Gastroesophageal sphincter (tissue), 4 donors: ENCODE data around the gene UBA6. TPM values are rescaled to one million over a fixed set of nuclear protein-coding genes. Genes with fewer than 3 reads are reported as not detected.

Experiments used
- ATAC-seq: fragments of 150-250 bp; one replicate; pipeline ENCODE4 v1.9.1; 2016; ENCODE audit warnings: mild to moderate bottlenecking, moderate library complexity
- H3K27ac ChIP-seq, 4 donors: fragments of 200-600 bp; sonication (generic) in 3 of 4; 1 replicate in 3 of 4; 2 replicates in 1 of 4; pipeline ENCODE4 v1.5.1; 2016 to 2019
- H3K27me3 ChIP-seq: fragments of 200-600 bp; sonication (generic); one replicate; pipeline ENCODE4 v1.5.1; 2019
- H3K36me3 ChIP-seq, 2 donors: fragments of 200-600 bp; sonication (generic); one replicate each; pipeline ENCODE4 v1.5.1; 2019; ENCODE audit warnings: control low read depth in 1 of 2
- H3K4me1 ChIP-seq, 3 donors: fragments of 200-600 bp; sonication (generic); 1 replicate in 2 of 3; 2 replicates in 1 of 3; pipeline ENCODE4 v1.5.1; 2016 to 2019; ENCODE audit warnings: control low read depth in 2 of 3
- H3K4me3 ChIP-seq, 2 donors: fragments of 200-600 bp; sonication (generic); one replicate each; pipeline ENCODE4 v1.5.1; 2019; ENCODE audit warnings: mild to moderate bottlenecking in 1 of 2, moderate library complexity in 1 of 2
- H3K9me3 ChIP-seq, 3 donors: fragments of 200-600 bp; sonication (generic); one replicate each; pipeline ENCODE4 v1.5.1; 2017 to 2019; ENCODE audit warnings: control low read depth in 2 of 3
- EP300 ChIP-seq: sonication (generic); formaldehyde crosslinking; IDR thresholded peaks from one replicate; pipeline ENCODE4 v1.6.1; 2017; ENCODE audit warnings: antibody characterized with exemption, mild to moderate bottlenecking
- POLR2A ChIP-seq, 2 donors: fragments of 450-650 bp; IDR thresholded peaks; one replicate each; pipeline ENCODE4 v1.6.1; 2017; ENCODE audit warnings: antibody characterized with exemption in 2 of 2, mild to moderate bottlenecking in 2 of 2, moderate library complexity in 1 of 2
- POLR2AphosphoS5 ChIP-seq: sonication (generic); formaldehyde crosslinking; IDR thresholded peaks from one replicate; pipeline ENCODE4 v1.6.1; 2017; ENCODE audit warnings: antibody characterized with exemption
- WGBS, 2 donors: methylation state at CpG; one replicate each; pipeline ENCODE4 v1.1.5; 2018; ENCODE audit warnings: low coverage in 1 of 2; 5-methylcytosine and 5-hydroxymethylcytosine counted together
- total RNA-seq, 4 donors: library from RNA; depleted of rRNA; stranded (reverse); fragments of >200 nt; gene quantifications; one replicate each; pipeline ENCODE4 v1.1.0, GENCODE V29; 2016
- TF ChIP-seq, protein P1 (sequence below), 4 experiments: fragments of 200-600 bp in 2 of 4; fragments of 450-650 bp in 2 of 4; sonication (generic) in 1 of 4; IDR thresholded peaks; one replicate each; pipeline ENCODE4 v1.5.1; 2017 to 2019; ENCODE audit warnings: antibody characterized with exemption in 4 of 4, mild to moderate bottlenecking in 2 of 4, moderate library complexity in 2 of 4

Gene UBA6
- total RNA-seq, 4 donors from 2014 or later: 29.9 to 87.6 (median 46.7) TPM

DNA sequence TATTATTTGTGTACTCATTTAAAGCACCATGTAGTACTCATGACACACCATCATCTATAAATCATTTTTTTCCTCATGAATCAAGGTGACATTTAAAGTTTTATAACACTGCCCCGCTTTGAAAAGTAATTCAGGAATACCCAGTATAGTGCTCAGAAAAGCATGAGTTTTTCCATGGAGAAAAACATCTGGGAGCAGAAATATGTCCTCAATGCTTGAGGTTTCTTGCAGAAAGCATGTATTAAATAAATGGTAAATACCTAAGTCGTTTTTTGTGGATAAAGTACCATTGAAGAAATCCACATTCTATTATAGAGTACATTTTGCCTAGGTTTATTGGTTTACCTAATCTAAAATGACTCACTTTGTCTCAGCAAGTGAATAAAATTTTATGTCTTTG lies 66.2 kb downstream of the UBA6 start:
- Histone ChIP-seq H3K9me3 (no peaks in the 10 kb centered on the region), H3K4me3 (no peak overlapping the region), H3K4me1 (no peaks in the 10 kb centered on the region), H3K36me3 (peaks cover 5 to 84% of the 10 kb centered on the region in 2 donors), H3K27ac (no peak overlapping the region), H3K27me3 (no peaks in the 10 kb centered on the region)
- no peak for ATAC-seq
- WGBS, 2 donors: 84 to 100% methylated on average over 2 of the region's 2 CpGs
- no peak for TF ChIP-seq EP300
- TF ChIP-seq, protein P1, sequence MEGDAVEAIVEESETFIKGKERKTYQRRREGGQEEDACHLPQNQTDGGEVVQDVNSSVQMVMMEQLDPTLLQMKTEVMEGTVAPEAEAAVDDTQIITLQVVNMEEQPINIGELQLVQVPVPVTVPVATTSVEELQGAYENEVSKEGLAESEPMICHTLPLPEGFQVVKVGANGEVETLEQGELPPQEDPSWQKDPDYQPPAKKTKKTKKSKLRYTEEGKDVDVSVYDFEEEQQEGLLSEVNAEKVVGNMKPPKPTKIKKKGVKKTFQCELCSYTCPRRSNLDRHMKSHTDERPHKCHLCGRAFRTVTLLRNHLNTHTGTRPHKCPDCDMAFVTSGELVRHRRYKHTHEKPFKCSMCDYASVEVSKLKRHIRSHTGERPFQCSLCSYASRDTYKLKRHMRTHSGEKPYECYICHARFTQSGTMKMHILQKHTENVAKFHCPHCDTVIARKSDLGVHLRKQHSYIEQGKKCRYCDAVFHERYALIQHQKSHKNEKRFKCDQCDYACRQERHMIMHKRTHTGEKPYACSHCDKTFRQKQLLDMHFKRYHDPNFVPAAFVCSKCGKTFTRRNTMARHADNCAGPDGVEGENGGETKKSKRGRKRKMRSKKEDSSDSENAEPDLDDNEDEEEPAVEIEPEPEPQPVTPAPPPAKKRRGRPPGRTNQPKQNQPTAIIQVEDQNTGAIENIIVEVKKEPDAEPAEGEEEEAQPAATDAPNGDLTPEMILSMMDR (IDR thresholded peaks at IDR 0.05): no peak
- no peak for TF ChIP-seq POLR2A (IDR thresholded peaks at IDR 0.05)
- TF ChIP-seq POLR2AphosphoS5: no peak

DNA sequence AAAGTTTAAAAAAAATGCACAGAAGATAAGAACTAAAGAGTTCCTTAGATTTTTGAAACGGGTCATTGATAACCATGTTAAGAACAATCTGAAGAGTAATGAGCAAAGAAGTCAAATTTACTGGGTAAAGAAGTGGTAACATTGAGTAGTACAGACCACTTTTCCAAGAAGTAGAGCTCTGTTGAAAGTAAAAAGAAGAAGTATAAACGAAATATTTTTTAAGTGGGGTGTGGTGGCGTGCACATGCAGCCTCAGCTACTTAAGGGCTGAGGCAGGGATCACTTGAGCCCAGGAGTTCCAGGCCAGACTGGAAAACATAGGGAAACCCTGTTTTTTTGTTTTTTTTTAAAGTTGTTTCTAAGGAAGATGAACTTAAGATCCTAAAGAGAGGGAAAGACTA lies 68.5 kb downstream of the UBA6 start:
- Histone ChIP-seq H3K27me3 (no peaks in the 10 kb centered on the region), H3K36me3 (peaks cover 5 to 83% of the 10 kb centered on the region in 2 donors), H3K9me3 (no peaks in the 10 kb centered on the region), H3K4me1 (no peaks in the 10 kb centered on the region), H3K4me3 (no peak overlapping the region), H3K27ac (no peak overlapping the region)
- WGBS, 2 donors: 81 to 86% methylated on average over 3 of the region's 3 CpGs
- no peak for ATAC-seq
- TF ChIP-seq, protein P1 (IDR thresholded peaks at IDR 0.05): no peak
- TF ChIP-seq POLR2A (IDR thresholded peaks at IDR 0.05): no peak
- TF ChIP-seq POLR2AphosphoS5: no peak
- TF ChIP-seq EP300: no peak

DNA sequence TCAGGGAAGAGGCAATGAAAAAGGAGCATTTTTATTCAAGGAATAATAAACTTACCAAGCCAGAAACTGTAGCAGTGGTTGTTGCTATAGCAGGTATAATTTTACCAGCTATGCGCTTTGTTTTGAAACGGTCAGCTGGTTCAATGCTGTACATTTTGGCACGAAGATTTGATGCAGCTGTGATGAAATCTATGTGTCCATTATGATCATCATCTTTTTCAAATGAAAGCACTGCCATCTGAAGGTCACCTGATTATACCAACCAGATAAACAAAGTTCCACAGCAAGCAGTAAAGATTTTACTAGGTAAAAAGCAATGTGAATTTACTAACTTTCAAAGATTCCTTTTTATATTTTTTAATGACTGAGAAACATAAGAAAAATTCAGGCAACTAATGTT lies 76.0 kb downstream of the UBA6 start:
- Histone ChIP-seq H3K36me3 (peaks cover 5 to 74% of the 10 kb centered on the region in 2 donors), H3K4me1 (no peaks in the 10 kb centered on the region), H3K27me3 (no peaks in the 10 kb centered on the region), H3K27ac (no peak overlapping the region), H3K4me3 (no peak overlapping the region), H3K9me3 (no peaks in the 10 kb centered on the region)
- TF ChIP-seq EP300 (no peak), POLR2AphosphoS5 (no peak), POLR2A (IDR thresholded peaks at IDR 0.05) (no peak)
- TF ChIP-seq, protein P1 (IDR thresholded peaks at IDR 0.05): no peak
- no peak for ATAC-seq
- WGBS, 2 donors: 67 to 77% methylated on average over 3 of the region's 3 CpGs

DNA sequence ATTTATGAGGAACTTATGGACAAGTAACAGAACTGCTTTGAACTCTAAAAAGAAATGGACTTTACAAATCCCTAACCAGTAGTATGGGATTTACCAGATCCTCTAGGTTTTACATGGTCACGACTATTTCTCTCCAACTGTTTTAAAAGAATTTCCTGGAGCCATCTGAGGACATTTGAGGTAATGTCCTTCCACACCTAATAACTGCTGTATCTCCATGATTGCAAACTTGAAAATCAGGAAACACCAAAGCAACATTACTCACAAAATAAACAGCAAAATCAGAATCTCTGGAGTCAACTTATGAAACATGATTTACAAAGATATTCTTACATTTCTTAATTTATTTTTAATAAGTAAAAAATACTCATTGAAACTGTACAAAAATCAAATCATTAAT lies 84.5 kb downstream of the UBA6 start:
- Histone ChIP-seq H3K9me3 (peaks cover 0 to 8% (median 0%) of the 10 kb centered on the region in 3 donors), H3K4me1 (no peaks in the 10 kb centered on the region), H3K27ac (no peak overlapping the region), H3K27me3 (no peaks in the 10 kb centered on the region), H3K36me3 (peaks cover 5 to 48% of the 10 kb centered on the region in 2 donors), H3K4me3 (no peak overlapping the region)
- ATAC-seq: no peak
- 83 to 100% methylated on average over 1 of the region's 1 CpG for WGBS, 2 donors
- TF ChIP-seq POLR2A (IDR thresholded peaks at IDR 0.05) (no peak), POLR2AphosphoS5 (no peak), EP300 (no peak)

DNA sequence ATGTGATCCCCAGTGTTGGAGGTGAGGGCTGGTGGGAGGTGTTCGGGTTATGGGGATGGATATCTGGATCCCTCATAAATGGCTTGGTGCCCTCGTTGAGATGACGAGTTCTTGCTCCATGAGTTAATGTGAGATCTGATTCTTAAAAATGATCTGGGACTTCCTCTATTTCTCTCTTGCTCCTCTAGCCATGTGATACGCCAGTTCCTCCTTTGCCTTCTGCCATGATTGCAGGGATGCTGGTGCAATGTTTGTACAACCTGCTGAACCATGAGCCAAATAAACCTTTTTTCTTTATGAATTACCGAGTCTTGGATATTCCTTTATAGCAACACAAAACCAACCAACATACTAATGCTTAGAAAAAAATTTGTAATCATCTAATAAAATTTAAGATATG lies 85.8 kb downstream of the UBA6 start:
- peaks cover 0 to 34% of the 10 kb centered on the region in 2 donors for H3K36me3 ChIP-seq
- H3K4me1 ChIP-seq: no peaks in the 10 kb centered on the region
- H3K27ac ChIP-seq: no peak overlapping the region
- peaks cover 0 to 14% (median 0%) of the 10 kb centered on the region in 3 donors for H3K9me3 ChIP-seq
- TF ChIP-seq, protein P1 (IDR thresholded peaks at IDR 0.05): no peak
- no peak for TF ChIP-seq EP300
- H3K27me3 ChIP-seq: no peaks in the 10 kb centered on the region
- ATAC-seq: no peak
- WGBS, 2 donors: 89 to 97% methylated on average over 5 of the region's 5 CpGs
- no peak overlapping the region for H3K4me3 ChIP-seq
